Heart left ventricle (tissue), 13 donors: ENCODE results near the gene NECTIN4.

ENCODE experiments used
- CTCF ChIP-seq, 12 donors: fragments of 200-600 bp; sonication (generic) in 4 of 12; IDR thresholded peaks; one replicate each; pipeline versions ENCODE4 v1.5.0 to v1.8.0; 2018 to 2022; ENCODE audit warnings: antibody characterized with exemption in 12 of 12, mild to moderate bottlenecking in 5 of 12
- POLR2A ChIP-seq, 2 donors: fragments of 450-650 bp; IDR thresholded peaks; one replicate each; pipeline ENCODE4 v1.6.1; 2017; ENCODE audit warnings: antibody characterized with exemption in 2 of 2, mild to moderate bottlenecking in 2 of 2, moderate library complexity in 2 of 2
- donor health status: ischemic (EF 13 %, LVEDD 7.1; RV severe dilation, severe dysfunction).
- donor health status: DM: no; HTN: yes; CAD: no.
- donor health status: DM: no; HTN: no; CAD: no.
- donor health status: ischemic (EF 25% LVEDD 6.9; RV normal size, moderate dysfunction).
- donor health status: ischemic (EF 25% LVEDD 5.7; RV mildly dilated, moderate dysfunction).
- donor health status: ischemic (EF 35%, LVEDD 5.7; RV mildly dilated, moderate dysfunction).
- donor health status: nonischemic (EF 11% LVEDD 7.7; RV severe dilation, severe dysfunction).
- donor health status: DM: yes; HTN: yes; CAD: no.
- donor health status: PGD.
- donor health status: ischemic (EF 29% LVEDD 5.4; RV normal size, mild dysfunction).
- donor health status: nonischemic (EF 23%, LVEDD 6.1; RV moderate dilation, normal function).

GRCh38 chr1:161054232-161054631 is 35.1 kb downstream of the NECTIN4 start:
- no peak for TF ChIP-seq CTCF (IDR thresholded peaks at IDR 0.05)
- TF ChIP-seq POLR2A (IDR thresholded peaks at IDR 0.05), result no peak
